ENCODE results near the gene RPUSD1.

DNA sequence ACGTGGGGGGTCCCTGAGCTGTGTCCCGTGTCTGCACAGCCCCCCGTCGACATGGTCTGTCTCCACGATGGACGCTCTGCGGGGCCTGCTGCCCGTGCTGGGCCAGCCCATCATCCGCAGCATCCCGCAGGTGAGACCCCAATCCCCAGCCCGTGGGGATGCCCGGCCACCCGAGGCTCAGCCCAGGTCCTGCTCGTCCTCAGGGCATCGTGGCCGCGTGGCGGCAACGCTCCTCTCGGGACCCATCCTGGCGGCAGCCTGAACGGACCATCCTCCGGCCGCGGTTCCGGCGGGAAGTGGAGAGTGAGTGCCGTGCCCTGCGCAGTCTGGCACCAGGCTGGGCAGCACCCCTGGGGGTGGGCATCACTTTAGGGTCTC, 22.7 kb downstream of the RPUSD1 start:
- TF ChIP-seq, protein P1, sequence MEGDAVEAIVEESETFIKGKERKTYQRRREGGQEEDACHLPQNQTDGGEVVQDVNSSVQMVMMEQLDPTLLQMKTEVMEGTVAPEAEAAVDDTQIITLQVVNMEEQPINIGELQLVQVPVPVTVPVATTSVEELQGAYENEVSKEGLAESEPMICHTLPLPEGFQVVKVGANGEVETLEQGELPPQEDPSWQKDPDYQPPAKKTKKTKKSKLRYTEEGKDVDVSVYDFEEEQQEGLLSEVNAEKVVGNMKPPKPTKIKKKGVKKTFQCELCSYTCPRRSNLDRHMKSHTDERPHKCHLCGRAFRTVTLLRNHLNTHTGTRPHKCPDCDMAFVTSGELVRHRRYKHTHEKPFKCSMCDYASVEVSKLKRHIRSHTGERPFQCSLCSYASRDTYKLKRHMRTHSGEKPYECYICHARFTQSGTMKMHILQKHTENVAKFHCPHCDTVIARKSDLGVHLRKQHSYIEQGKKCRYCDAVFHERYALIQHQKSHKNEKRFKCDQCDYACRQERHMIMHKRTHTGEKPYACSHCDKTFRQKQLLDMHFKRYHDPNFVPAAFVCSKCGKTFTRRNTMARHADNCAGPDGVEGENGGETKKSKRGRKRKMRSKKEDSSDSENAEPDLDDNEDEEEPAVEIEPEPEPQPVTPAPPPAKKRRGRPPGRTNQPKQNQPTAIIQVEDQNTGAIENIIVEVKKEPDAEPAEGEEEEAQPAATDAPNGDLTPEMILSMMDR (IDR thresholded peaks at IDR 0.05; ENCODE audit: low read length), result no peak
- TF ChIP-seq EZH2 (IDR thresholded peaks at IDR 0.05; ENCODE audit: borderline replicate concordance, low read length), result no peak

Measured in OCI-LY1 (cell line).